Loucy (cell line): ENCODE measurements around the gene EVC.

ENCODE experiments used
- CTCF ChIP-seq: fragments of 200-600 bp; sonication (generic); conservative IDR thresholded peaks from 2 replicates; pipeline ENCODE4 v1.5.1; 2014; ENCODE audit warnings: mild to moderate bottlenecking, antibody characterized with exemption, low read length
- EZH2phosphoT487 ChIP-seq: fragments of 200-600 bp; IDR thresholded peaks from 2 replicates; pipeline ENCODE4 v1.6.1; 2018; ENCODE audit warnings: antibody characterized with exemption, mild to moderate bottlenecking, moderate library complexity, borderline replicate concordance

- TF ChIP-seq CTCF (no peak), EZH2phosphoT487 (no peak)
Observed at GRCh38 chr4:5711479-5712184, 631 bp downstream of the EVC start.
